NB4 (cell line): ENCODE measurements around the gene CYP4A11.

Source experiments
- MAX ChIP-seq: IDR thresholded peaks from 2 replicates; pipeline ENCODE4 v1.6.1; 2011; ENCODE audit warnings: low read depth, low read length
- MYC ChIP-seq: IDR thresholded peaks from 2 replicates; pipeline ENCODE4 v1.6.1; 2011; ENCODE audit warnings: low read depth, low read length
- POLR2A ChIP-seq: IDR thresholded peaks from 2 replicates; pipeline ENCODE4 v1.6.1; 2011; ENCODE audit warnings: mild to moderate bottlenecking; ENCODE audit not compliant: insufficient read length; ENCODE audit errors: extremely low read depth
- TF ChIP-seq, protein P1 (sequence below): IDR thresholded peaks from one replicate; pipeline ENCODE4 v1.5.1; 2012; ENCODE audit warnings: low read depth, low read length

- TF ChIP-seq, protein P1, sequence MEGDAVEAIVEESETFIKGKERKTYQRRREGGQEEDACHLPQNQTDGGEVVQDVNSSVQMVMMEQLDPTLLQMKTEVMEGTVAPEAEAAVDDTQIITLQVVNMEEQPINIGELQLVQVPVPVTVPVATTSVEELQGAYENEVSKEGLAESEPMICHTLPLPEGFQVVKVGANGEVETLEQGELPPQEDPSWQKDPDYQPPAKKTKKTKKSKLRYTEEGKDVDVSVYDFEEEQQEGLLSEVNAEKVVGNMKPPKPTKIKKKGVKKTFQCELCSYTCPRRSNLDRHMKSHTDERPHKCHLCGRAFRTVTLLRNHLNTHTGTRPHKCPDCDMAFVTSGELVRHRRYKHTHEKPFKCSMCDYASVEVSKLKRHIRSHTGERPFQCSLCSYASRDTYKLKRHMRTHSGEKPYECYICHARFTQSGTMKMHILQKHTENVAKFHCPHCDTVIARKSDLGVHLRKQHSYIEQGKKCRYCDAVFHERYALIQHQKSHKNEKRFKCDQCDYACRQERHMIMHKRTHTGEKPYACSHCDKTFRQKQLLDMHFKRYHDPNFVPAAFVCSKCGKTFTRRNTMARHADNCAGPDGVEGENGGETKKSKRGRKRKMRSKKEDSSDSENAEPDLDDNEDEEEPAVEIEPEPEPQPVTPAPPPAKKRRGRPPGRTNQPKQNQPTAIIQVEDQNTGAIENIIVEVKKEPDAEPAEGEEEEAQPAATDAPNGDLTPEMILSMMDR, result no peak
- TF ChIP-seq POLR2A (no peak), MAX (no peak), MYC (no peak)
Observed at GRCh38 chr1:46910790-46911189, 30.5 kb downstream of the CYP4A11 start.
